MCF 10A (cell line): ENCODE measurements around the gene GALNT15. TPM values are rescaled to one million over a fixed set of nuclear protein-coding genes. Genes with fewer than 3 reads are reported as not detected.

Experiments
- BruUV-seq: library from RNA; stranded (reverse); fragments of 400-500 nt; replicated peaks from 2 replicates; lab custom pipeline; 2021; lab: Mats Ljungman, UMichigan
- CTCF ChIA-PET: fragments of 300-600 bp; sonication (Branson Sonifier 250); formaldehyde crosslinking; extraction: SDS; loops from one replicate; lab custom pipeline; 2021; ENCODE audit warnings: antibody characterized with exemption, inconsistent platforms; lab: Yijun Ruan, JAX
- POLR2A ChIA-PET: fragments of 300-600, 350-650 bp; sonication (Branson Sonifier 250); formaldehyde crosslinking; extraction: SDS; loops from one replicate; lab custom pipeline; 2020; ENCODE audit warnings: antibody characterized with exemption, inconsistent platforms; lab: Yijun Ruan, JAX
- DNase-seq: peaks from one replicate; pipeline ENCODE4 v3.0.0-alpha.2; 2018; ENCODE audit not compliant: unreplicated experiment
- H3K27ac Mint-ChIP-seq: one replicate; pipeline ENCODE4 v1.8.0; 2022; ENCODE audit warnings: mild to moderate bottlenecking, low read depth, mixed read lengths; ENCODE audit not compliant: unreplicated experiment
- H3K27me3 Mint-ChIP-seq: one replicate; pipeline ENCODE4 v1.8.0; 2022; ENCODE audit warnings: mixed read lengths; ENCODE audit not compliant: insufficient read depth, unreplicated experiment
- H3K36me3 Mint-ChIP-seq: one replicate; pipeline ENCODE4 v1.8.0; 2022; ENCODE audit warnings: mild to moderate bottlenecking, moderate library complexity, mixed read lengths; ENCODE audit not compliant: insufficient read depth, unreplicated experiment
- H3K4me1 Mint-ChIP-seq: one replicate; pipeline ENCODE4 v1.8.0; 2022; ENCODE audit warnings: mixed read lengths; ENCODE audit not compliant: insufficient read depth, unreplicated experiment
- H3K4me3 Mint-ChIP-seq: one replicate; pipeline ENCODE4 v1.8.0; 2022; ENCODE audit warnings: mild to moderate bottlenecking, moderate library complexity, mixed read lengths; ENCODE audit not compliant: unreplicated experiment
- H3K9me3 Mint-ChIP-seq: one replicate; pipeline ENCODE4 v1.8.0; 2022; ENCODE audit warnings: mixed read lengths; ENCODE audit not compliant: unreplicated experiment
- CTCF ChIP-seq: fragments of 200-600 bp; IDR thresholded peaks from one replicate; pipeline ENCODE4 v1.8.0; 2022; ENCODE audit warnings: antibody characterized with exemption, mild to moderate bottlenecking; ENCODE audit not compliant: unreplicated experiment
- intact Hi-C: fragments of 100-400 bp; cut with micrococcal nuclease; formaldehyde crosslinking; loops from 2 replicates; pipeline ENCODE4 v1.14.1; 2022
- total RNA-seq: library from RNA; stranded (reverse); gene quantifications from 2 replicates; pipeline ENCODE4 v1.2.3, GENCODE V29; 2022

The GALNT15 gene
- total RNA-seq, 1 experiment from 2014 or later, result 3.0 TPM

- TF ChIP-seq CTCF, result no peak
- H3K27ac Mint-ChIP-seq, result no peak overlapping the region
- POLR2A ChIA-PET, result interaction anchor here (0.5 to 4.4 kb wide), 8 partner anchors 11 to 457 kb away, joined by 3 to 47 read pairs (median 4); partner anchors contain the start of genes DPH3 and OXNAD1
- no peaks in the 10 kb centered on the region for H3K9me3 Mint-ChIP-seq
- no peak overlapping the region for H3K4me3 Mint-ChIP-seq
- no TSS peak for BruUV-seq
- CTCF ChIA-PET, result interaction anchor here (0.5 to 1.8 kb wide), 6 partner anchors 9 to 477 kb away, joined by 3 to 6 read pairs (median 4); no protein-coding TSS in a partner anchor
- H3K36me3 Mint-ChIP-seq, result no peaks in the 10 kb centered on the region
- intact Hi-C loops, result no loop called here
- DNase-seq, result peak; percentile 78
- peaks cover 22% of the 10 kb centered on the region for H3K4me1 Mint-ChIP-seq
- H3K27me3 Mint-ChIP-seq, result no peaks in the 10 kb centered on the region
Observed at GRCh38 chr3:16253601-16254000, 79.1 kb downstream of the GALNT15 start.

GRCh38 chr3:16254916-16255315, 80.4 kb downstream of the GALNT15 start:
- POLR2A ChIA-PET, result interaction anchor here (4.4 kb wide), 1 partner anchor 10 kb away, joined by 47 read pairs; the partner anchor contains the start of genes DPH3 and OXNAD1
- H3K36me3 Mint-ChIP-seq, result peaks cover 8% of the 10 kb centered on the region
- H3K27ac Mint-ChIP-seq, result no peak overlapping the region
- CTCF ChIA-PET, result interaction anchor here (0.7 to 1.8 kb wide), 4 partner anchors 9 to 443 kb away, joined by 3 to 6 read pairs (median 4); no protein-coding TSS in a partner anchor
- intact Hi-C loops, result no loop called here
- no peak overlapping the region for H3K4me3 Mint-ChIP-seq
- peaks cover 22% of the 10 kb centered on the region for H3K4me1 Mint-ChIP-seq
- TF ChIP-seq CTCF, result no peak
- no TSS peak for BruUV-seq
- no peaks in the 10 kb centered on the region for H3K27me3 Mint-ChIP-seq
- H3K9me3 Mint-ChIP-seq, result no peaks in the 10 kb centered on the region
- no peak for DNase-seq

GRCh38 chr3:16255326-16255725, 80.8 kb downstream of the GALNT15 start:
- ChIA-PET POLR2A (interaction anchor here (4.4 kb wide), 1 partner anchor 10 kb away, joined by 47 read pairs; the partner anchor contains the start of genes DPH3 and OXNAD1), CTCF (interaction anchor here (0.7 to 1.8 kb wide), 3 partner anchors 9 to 444 kb away, joined by 3 to 6 read pairs (median 4); no protein-coding TSS in a partner anchor)
- no TSS peak for BruUV-seq
- no peak for TF ChIP-seq CTCF
- Mint-ChIP-seq H3K36me3 (peaks cover 12% of the 10 kb centered on the region), H3K27ac (no peak overlapping the region), H3K27me3 (no peaks in the 10 kb centered on the region), H3K4me1 (peaks cover 22% of the 10 kb centered on the region), H3K4me3 (no peak overlapping the region), H3K9me3 (no peaks in the 10 kb centered on the region)
- intact Hi-C loops, result no loop called here
- no peak for DNase-seq

- TF ChIP-seq CTCF, result no peak
- ChIA-PET CTCF (no interaction called here), POLR2A (interaction anchor here (4.4 kb wide), 1 partner anchor 9 kb away, joined by 47 read pairs; the partner anchor contains the start of genes DPH3 and OXNAD1)
- Mint-ChIP-seq H3K9me3 (no peaks in the 10 kb centered on the region), H3K4me1 (peaks cover 22% of the 10 kb centered on the region), H3K36me3 (peaks cover 16% of the 10 kb centered on the region), H3K27ac (no peak overlapping the region), H3K27me3 (no peaks in the 10 kb centered on the region), H3K4me3 (no peak overlapping the region)
- no TSS peak for BruUV-seq
- no peak for DNase-seq
- intact Hi-C loops, result no loop called here
Observed at GRCh38 chr3:16255726-16256125, 81.2 kb downstream of the GALNT15 start.
